Measurements from ENCODE around the gene SUV39H1. TPM values are rescaled to one million over a fixed set of nuclear protein-coding genes. Genes with fewer than 3 reads are reported as not detected.

The SUV39H1 gene
- total RNA-seq, 4 donors from 2014 or later, result 6.7 to 15.0 (median 9.2) TPM

GRCh38 chrX:48737940-48738339, 41.4 kb downstream of the SUV39H1 start:
- 24 to 49% methylated on average over 7 of the region's 7 CpGs for WGBS, 2 donors
- TF ChIP-seq, protein P1, sequence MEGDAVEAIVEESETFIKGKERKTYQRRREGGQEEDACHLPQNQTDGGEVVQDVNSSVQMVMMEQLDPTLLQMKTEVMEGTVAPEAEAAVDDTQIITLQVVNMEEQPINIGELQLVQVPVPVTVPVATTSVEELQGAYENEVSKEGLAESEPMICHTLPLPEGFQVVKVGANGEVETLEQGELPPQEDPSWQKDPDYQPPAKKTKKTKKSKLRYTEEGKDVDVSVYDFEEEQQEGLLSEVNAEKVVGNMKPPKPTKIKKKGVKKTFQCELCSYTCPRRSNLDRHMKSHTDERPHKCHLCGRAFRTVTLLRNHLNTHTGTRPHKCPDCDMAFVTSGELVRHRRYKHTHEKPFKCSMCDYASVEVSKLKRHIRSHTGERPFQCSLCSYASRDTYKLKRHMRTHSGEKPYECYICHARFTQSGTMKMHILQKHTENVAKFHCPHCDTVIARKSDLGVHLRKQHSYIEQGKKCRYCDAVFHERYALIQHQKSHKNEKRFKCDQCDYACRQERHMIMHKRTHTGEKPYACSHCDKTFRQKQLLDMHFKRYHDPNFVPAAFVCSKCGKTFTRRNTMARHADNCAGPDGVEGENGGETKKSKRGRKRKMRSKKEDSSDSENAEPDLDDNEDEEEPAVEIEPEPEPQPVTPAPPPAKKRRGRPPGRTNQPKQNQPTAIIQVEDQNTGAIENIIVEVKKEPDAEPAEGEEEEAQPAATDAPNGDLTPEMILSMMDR (IDR thresholded peaks at IDR 0.05), result no peak
- no peak for TF ChIP-seq POLR2A (IDR thresholded peaks at IDR 0.05)
- H3K4me3 ChIP-seq (ENCODE audit: low read depth, poor library complexity, severe bottlenecking), result no peak overlapping the region
- DNase-seq (ENCODE audit: low spot score in 2 of 2), result no peak
- intact Hi-C loops (cut with DNase I; ENCODE audit: low total_unique reads), result no loop called here

- intact Hi-C loops (cut with DNase I; ENCODE audit: low total_unique reads), result no loop called here
These were observed 45.3 kb downstream of the SUV39H1 start for GRCh38 chrX:48741834-48742233.

GRCh38 chrX:48745222-48745621, 48.7 kb downstream of the SUV39H1 start:
- TF ChIP-seq POLR2A (IDR thresholded peaks at IDR 0.05), result no peak
- TF ChIP-seq, protein P1 (IDR thresholded peaks at IDR 0.05), result no peak
- no peak for DNase-seq (ENCODE audit: low spot score in 2 of 2)
- no peak overlapping the region for H3K4me3 ChIP-seq (ENCODE audit: low read depth, poor library complexity, severe bottlenecking)
- intact Hi-C loops (cut with DNase I; ENCODE audit: low total_unique reads), result no loop called here
- 84 to 90% methylated on average over 4 of the region's 4 CpGs for WGBS, 2 donors

More at GRCh38 chrX:48741834-48742233, 45.3 kb downstream of the SUV39H1 start:
- TF ChIP-seq, protein P1 (IDR thresholded peaks at IDR 0.05), result no peak
- no peak for TF ChIP-seq POLR2A (IDR thresholded peaks at IDR 0.05)
- DNase-seq (ENCODE audit: low spot score in 2 of 2), result no peak
- H3K4me3 ChIP-seq (ENCODE audit: low read depth, poor library complexity, severe bottlenecking), result no peak overlapping the region
- WGBS, 2 donors, result 95 to 99% methylated on average over 8 of the region's 8 CpGs

- no peak for DNase-seq (ENCODE audit: low spot score in 2 of 2)
- intact Hi-C loops (cut with DNase I; ENCODE audit: low total_unique reads), result no loop called here
- H3K4me3 ChIP-seq (ENCODE audit: low read depth, poor library complexity, severe bottlenecking), result no peak overlapping the region
- 66 to 68% methylated on average over 8 of the region's 8 CpGs for WGBS, 2 donors
- TF ChIP-seq, protein P1 (IDR thresholded peaks at IDR 0.05), result no peak
- no peak for TF ChIP-seq POLR2A (IDR thresholded peaks at IDR 0.05)
These were observed 51.0 kb downstream of the SUV39H1 start for GRCh38 chrX:48747415-48748016.

- WGBS, 2 donors, result 83 to 88% methylated on average over 5 of the region's 5 CpGs
- intact Hi-C loops (cut with DNase I; ENCODE audit: low total_unique reads), result no loop called here
- DNase-seq (ENCODE audit: low spot score in 2 of 2), result no peak
- TF ChIP-seq, protein P1 (IDR thresholded peaks at IDR 0.05), result no peak
- TF ChIP-seq POLR2A (IDR thresholded peaks at IDR 0.05), result no peak
- H3K4me3 ChIP-seq (ENCODE audit: low read depth, poor library complexity, severe bottlenecking), result no peak overlapping the region
These were observed 52.6 kb downstream of the SUV39H1 start for GRCh38 chrX:48749182-48749581.

DNA sequence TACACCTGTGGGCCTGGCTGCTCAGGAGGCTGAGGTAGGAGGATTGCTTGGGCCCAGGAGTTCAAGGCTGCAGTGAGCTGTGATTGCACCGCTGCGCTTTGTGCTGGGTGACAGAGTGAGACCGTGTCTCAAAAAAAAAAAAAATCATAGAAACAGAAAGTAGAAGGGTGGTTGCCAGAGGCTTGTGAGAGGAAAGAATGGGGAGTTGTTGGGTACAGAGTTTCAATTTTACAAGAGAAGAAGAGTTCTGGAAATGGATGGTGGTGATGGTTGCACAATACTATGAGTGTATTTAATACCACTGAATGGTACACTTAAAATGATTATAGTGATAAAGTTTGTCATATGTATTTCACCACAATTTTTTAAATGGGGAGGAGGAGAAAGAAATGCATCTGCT, 54.8 kb downstream of the SUV39H1 start:
- no peak overlapping the region for H3K4me3 ChIP-seq (ENCODE audit: low read depth, poor library complexity, severe bottlenecking)
- WGBS, 2 donors, result 80 to 89% methylated on average over 3 of the region's 3 CpGs
- intact Hi-C loops (cut with DNase I; ENCODE audit: low total_unique reads), result no loop called here
- TF ChIP-seq, protein P1 (IDR thresholded peaks at IDR 0.05), result no peak
- no peak for TF ChIP-seq POLR2A (IDR thresholded peaks at IDR 0.05)
- DNase-seq (ENCODE audit: low spot score in 2 of 2), result no peak
